HG03575 (cell line): ENCODE data around the gene INSC.

ENCODE experiments used
- ATAC-seq: cut with Tn5 transposase; IDR thresholded peaks from one replicate; pipeline ENCODE4 v1.9.1; 2021; ENCODE audit not compliant: unreplicated experiment, insufficient number of reproducible peaks, low FRiP score; ENCODE audit errors: extremely low read depth

The INSC gene

DNA sequence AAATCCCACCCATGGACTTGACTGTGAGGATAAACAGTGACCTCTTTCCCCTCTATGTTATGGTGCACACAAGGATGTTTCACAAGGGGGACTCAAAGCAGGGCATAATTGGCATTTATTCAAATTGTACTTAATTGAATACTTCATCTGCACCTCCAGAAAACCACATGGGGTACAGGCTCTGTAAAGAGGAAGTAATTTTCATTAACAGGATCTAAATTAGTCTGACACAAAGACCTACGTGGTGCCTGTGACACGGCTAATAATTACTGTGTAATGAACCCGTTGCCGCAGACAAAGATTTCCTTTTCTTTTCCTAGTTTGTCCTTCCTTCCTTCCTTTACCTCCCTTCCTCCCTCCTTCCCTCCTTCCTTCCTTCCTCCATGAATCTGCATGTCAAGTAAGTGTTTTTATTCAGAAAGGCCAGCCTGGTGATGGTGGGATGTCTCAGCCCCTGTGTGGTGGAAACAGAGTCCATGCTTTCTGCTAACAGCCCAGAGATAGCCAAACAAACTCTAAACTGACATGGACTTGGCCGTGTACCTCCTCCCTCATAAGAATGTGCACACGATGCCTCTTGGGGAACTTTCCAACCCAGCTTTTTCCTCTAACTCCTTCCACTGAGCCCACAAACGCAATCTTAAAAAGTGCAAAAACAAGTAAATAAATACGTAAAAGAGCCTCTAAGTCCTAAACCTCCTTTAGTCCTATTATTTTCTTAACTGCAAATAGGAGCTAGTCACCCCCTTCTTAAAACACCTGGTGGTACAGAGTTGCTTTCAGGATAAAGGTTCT lies 118.8 kb downstream of the INSC start:
- no peak for ATAC-seq

DNA sequence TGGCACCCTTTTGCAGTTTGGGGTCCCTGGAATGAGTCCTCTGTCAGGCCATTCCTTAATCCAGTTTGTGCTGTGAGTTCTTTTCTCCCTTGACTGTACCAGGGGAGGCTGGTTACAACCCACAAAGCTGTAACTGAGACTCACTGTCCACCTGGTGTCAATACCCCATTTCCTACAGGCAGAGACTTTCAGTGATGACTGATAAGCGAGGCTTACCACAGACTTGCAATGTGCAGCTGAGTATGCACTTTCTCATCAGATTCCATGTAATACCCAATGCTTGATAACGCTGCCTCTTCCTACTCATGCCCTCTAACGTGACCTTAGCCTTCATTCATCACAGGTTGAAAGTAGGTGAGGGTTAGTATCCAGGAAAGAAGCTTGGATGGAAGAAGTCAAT lies 120.1 kb downstream of the INSC start:
- no peak for ATAC-seq

DNA sequence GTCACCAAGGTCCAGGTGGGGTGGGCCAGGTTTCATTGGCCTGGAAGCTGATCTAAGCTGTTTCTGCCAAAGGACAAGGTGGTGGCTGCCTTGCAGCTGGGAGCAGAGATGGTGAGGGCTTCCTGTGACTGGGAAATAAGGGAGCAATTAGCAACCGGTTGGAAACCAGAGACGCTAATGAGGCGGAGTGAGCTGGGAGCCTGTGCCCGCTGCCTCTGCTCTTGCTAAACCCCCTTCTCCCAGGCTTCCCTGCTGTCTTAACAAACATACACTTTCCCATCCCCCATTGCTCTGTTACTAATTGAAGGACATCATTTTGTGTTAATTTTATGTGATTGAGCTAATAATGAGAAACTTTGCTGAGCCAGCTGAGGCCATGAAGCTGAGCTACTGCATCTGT lies 121.8 kb downstream of the INSC start:
- ATAC-seq, result no peak

DNA sequence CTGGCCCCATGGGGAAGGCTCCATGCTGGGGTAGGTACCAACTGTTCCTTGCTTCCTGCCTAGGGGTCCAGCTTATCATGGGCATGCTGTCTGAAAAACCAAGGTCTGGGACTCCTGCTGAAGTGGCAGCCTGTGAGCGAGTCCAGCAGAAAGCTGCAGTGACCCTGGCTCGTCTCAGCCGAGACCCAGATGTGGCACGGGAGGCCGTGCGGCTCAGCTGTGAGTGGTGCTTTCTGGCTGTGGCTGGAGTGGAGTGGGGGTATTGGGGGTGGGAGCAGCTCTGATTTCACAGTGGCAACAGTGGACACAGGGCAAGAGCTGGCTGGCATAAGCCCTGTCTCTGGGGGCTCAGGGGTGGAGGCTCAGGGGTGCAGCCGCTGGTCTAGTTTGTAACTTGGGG lies 124.1 kb downstream of the INSC start:
- ATAC-seq, result no peak

DNA sequence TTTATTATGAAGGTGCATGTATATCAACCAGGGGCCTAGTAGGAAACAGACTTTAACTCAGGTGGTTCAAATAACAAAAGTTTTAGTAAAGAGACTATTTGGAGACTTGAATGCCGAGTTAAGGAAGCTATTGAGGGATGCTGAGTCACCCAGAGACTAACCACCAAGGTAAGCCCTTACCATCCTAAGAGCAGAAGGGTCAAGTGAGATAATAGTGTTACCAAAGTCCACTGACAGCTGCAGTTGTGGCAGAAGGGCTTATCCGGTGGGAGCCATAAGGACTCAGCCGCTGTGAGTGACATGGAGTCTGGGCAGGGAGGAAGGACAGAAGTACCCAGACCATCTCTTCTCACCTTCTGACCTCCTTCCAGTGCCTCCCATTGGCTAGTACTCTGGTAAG lies 134.0 kb downstream of the INSC start:
- no peak for ATAC-seq

DNA sequence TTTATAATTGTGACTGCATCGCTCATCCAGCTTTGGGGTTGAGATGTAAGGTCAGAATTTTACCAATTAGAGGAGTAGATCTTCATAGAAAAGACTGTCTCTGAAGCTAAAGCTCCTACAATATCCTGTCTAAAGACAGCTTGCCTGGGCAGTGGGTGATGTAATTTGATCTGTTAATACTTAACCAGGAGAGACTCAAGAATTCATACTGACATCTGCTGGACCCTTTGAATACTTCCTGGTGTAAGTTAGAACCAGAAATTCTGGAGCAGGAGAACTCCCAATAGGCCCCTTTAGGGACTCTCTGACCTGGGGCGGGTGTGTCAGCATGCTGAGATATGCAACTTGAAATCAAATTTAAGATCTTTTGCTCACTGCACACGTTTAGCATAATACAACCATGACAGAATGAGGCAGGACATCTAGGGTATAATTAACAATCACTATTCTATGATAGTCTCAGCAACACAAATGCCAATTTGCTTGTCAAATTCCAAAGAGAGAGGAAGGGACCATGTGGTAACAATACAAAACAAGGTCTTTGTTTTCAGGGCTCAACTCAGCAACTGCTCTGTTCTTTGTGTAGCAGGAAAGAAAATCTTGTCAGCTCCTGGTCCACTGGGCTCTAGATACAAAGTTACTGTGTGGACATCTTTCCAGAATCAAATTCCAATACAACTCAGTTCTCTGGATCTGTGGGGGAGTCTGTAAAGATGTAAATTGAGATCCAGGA lies 143.9 kb downstream of the INSC start:
- no peak for ATAC-seq

DNA sequence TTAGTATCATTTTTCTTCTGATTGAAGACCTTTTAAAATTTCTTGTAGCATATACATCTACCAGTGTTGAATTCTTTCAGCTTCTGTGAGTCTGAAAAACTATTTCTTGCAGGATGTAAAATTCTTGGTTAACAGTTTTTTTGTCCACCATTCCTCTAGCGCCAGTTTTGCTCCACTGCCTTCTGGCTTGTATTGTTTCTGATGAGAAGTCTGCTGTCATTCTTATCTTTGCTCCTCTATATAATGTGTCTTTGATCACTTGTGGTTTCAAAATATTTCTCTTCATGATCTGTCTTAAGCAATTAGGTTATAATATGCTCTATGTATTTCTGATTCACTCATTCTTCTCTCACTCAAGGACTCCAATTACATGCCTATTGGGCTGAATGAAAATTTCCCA lies 152.3 kb downstream of the INSC start:
- no peak for ATAC-seq

DNA sequence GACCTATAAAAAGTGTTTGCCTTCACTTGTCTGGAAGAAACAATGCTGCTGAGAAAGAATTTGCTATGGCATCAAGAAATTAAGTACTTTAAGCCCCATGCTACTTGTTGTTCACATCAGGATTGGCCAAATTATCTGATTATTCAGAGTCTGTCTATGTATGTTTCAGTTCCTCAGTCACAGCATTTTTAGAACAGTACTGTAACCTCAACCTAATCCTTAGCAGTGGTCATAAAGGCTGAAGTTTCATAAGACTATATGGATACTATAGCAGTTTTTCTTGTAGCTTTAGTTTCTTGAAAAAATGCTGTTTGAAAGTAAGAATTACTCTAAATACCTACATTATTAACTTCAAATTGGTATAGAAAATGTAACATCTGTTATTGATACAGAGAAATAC lies 153.9 kb downstream of the INSC start:
- ATAC-seq, result no peak

DNA sequence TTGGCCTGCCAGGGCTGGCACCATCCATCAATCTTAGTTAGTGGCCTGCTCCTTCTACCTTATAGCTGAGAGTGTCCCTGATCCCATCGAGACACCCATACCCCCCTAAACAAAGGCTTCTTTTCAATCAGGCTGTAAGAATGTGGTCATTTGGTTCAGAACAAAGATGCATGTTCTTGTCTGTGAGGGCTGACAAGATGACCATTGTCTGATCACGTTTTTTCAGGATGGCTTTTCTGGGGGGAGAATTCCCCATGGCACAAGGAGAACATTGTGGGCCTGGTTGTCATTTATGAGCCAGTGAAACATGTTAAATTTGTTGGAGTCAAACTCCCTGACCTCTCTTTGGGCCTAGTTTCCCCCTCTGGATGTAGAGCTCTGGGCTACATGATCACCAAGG lies 160.4 kb downstream of the INSC start:
- no peak for ATAC-seq

DNA sequence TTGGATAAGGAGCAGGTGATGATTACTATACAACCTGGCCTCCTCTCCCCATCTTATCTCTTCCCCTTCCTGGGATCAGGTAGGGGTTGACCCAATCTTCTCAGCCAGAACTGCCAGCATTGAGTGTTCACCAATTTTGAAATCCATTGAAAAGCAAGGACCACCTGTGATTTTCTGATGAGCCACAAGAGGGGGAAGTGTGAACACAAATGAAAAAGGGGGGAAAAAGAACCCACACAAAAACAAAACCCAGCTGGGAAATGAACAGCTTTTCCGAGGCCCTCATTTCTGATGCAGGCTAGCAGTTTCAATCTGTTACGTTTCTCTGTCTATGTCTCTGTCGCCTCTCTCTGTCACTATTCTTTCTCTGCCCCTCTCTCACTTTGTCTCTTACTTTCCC lies 161.9 kb downstream of the INSC start:
- no peak for ATAC-seq

DNA sequence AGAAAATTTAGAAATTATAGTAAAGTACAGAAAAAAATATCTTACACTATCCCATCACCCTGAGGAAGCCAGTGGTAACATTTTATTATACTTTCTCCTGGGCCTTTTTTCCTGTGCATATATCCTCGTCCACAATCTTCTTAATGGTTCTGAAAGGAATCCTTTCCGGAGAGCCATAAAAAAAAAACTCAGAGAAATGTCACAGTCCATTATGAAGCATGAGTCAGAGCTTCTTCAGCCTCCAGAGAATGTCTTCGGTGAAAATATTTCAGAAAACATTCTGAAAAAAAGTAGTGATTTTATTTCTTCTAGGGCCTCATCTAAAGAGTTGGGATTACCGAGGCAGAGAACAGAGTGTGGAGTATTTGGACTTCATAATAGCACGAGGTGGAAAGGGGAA lies 163.4 kb downstream of the INSC start:
- ATAC-seq, result no peak

DNA sequence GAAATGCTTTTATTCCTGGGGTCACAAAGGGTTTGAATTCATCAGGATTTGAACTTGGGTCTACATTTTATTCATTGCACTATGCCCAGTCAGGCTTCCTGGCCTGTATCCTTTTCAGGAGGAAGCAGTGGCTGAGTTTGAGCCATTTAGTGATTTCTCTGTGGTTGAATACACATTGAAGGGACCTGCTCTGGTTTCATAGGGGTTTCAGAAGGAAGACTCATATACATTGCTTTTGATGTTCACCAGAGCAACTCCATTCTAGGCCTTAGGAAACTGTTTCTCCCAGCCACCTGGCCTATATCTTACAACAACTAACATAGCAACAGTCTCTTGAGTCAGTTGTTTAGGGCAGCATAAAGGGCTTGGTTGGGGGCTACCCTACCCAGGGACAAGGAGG lies 165.7 kb downstream of the INSC start:
- no peak for ATAC-seq

DNA sequence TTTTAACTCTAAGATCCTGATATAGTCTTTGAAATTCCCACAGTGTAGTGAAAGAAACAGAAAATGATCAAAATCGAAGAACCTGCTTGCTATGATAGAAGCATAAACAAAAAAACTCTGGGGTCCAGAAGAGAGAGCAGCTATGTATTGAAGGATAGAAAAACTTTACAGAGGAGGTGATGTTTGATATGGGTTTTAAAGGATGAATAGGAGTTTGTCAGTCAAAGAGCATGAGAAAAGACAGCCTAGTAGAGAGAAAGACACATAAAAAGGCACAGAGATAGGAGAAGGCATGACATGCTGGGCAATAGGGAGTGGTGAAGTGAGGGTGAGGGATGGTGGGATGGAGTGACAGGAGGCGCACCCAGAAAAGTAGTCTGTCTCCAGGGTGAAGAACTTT lies 168.0 kb downstream of the INSC start:
- no peak for ATAC-seq

DNA sequence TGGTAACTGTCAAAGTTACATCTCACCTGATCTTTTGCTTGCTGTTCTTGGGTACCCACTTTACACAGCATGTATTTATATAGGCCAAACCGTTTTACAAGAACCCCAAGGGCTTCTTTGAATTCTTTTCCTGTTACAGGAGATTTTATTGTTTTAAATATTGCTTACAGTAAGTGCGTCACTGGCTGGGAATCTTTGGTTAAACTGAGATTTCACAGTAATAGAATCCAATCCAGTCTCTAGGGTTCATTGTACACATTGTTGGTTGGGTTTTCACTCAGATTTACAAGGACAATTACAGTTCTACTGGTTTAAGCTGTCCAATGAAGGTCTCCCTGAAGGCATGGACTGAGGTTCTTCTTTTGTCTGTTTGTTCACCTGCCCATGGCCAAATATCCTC lies 171.7 kb downstream of the INSC start:
- ATAC-seq, result no peak

DNA sequence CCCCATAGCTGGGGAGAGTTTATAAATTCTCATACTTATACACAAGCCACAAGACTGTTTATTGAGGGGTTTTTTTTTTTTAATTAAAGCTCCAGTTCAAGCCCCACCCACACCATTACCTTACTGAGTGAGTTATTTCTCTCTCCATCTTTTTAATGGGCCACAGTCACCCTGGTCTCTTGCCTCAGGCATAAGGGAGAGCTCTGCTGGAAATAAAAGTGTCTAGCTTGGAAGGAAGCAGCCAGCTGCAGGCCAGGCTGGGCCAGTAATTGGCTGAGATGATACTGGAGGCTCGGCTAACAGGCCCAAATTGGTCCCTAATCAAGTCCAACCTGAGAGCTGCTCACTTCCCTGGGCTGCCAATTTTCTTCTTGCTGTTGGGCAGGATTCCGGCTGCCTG lies 174.1 kb downstream of the INSC start:
- ATAC-seq, result no peak

DNA sequence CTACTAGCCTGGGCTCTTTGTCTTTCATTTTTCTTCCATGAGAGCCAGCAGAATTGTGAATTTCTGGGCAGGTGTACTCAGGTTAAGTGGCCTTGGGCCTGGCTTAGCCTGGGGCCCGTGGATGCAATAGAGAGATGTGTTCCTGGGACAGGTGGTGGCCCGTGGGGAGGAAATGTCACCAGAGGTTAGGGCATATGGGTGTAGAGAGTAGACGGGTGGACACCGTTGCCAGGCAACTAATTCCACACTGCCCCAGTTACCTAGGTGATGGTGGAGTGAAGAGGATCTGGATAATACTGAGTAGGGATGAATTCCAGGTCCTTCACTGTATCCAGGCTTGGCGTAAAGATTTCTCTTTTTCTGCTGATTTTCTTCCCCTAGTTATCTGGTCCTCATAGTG lies 175.0 kb downstream of the INSC start:
- no peak for ATAC-seq

DNA sequence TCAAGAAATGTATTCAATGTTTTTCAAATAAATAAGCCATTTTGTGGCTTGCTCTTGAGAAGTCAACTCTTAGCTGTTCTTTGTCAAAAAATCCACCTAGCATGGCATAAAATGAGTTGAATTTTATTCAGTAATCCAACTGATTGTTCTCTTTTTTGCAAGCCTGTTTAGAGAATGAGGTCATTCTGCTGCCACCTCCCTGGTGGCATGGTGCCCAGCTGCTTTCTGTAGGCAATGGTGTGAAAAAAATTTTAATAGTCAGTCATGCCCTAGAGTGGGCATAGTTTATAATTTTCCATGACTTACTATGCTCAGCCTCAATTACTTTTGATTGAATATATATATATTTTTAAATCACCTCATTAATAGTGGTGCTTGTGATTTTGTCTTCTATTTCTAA lies 177.2 kb downstream of the INSC start:
- no peak for ATAC-seq

DNA sequence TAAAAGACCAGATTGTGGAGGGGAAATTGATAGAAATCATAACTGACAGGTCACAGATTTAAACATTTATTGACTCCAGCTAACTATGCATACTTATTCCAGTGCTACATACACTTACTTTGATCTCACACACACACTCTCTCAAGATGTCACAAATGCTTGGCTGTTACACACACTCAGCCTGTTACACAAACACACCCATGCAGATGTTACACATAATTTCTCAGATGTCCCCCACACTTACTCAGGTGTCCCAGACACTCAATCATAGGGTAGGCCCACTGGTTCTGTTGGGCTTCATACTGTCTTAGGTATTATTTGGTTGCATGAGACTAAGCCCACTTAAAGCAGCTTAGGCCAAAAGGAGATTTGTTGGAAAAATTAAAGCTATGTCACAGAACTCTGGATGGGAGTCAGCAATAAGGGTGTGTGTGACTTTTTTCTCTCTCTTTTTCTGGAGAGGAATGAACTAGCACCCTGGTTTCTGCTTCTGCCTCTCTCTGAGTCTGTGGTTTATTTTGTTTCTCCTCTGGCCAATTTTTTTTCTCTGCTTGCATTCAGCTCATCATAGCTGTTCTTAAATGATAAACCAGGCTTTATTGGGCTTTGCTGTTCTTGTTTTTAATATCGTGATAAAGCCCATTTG lies 179.4 kb downstream of the INSC start:
- ATAC-seq, result no peak

DNA sequence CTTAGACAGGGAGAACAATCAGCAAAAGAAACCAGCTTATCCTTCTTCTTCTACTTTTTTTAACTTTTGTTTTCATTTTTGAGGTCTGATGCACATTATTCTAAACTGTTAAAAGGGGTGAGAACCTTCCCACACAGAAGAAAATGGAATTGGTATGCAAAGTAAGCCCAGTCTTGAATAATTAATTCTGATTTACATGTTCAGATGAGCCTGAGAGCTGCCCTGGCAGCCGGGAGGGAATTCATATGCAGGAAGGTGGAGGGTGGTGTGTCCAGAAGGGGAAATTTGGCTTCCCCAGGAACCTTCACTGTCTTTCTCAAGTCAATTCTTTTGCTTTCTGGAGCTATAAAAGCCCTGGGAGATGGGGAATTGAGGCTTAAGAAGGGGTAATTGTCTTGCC lies 181.0 kb downstream of the INSC start:
- no peak for ATAC-seq
